Gastrocnemius medialis (tissue), 4 donors: ENCODE data around the gene RIC8A.

Experiments
- CTCF ChIP-seq, 5 experiments: fragments of 450-650 bp in 3 of 5; fragments of 200-600 bp in 2 of 5; sonication (generic) in 2 of 5; IDR thresholded peaks in 4 of 5; conservative IDR thresholded peaks in 1 of 5; 1 replicate in 4 of 5; 2 replicates in 1 of 5; pipeline ENCODE4 v1.5.1; 2016 to 2019; ENCODE audit warnings: antibody characterized with exemption in 5 of 5, mild to moderate bottlenecking in 3 of 5, moderate library complexity in 3 of 5
- POLR2A ChIP-seq, 2 donors: fragments of 450-650 bp; IDR thresholded peaks; one replicate each; pipeline ENCODE4 v1.6.1; 2017; ENCODE audit warnings: antibody characterized with exemption in 2 of 2, mild to moderate bottlenecking in 2 of 2, moderate library complexity in 2 of 2

- TF ChIP-seq CTCF (IDR thresholded peaks at IDR 0.05 in 4 of 5, conservative IDR thresholded peaks at IDR 0.05 in 1 of 5), result no peak
- no peak for TF ChIP-seq POLR2A (IDR thresholded peaks at IDR 0.05)
These were observed 2.0 kb downstream of the RIC8A start for GRCh38 chr11:209275-210121.
